ENCODE results near the gene ECSIT.
A peak's percentile ranks its signal among the peaks of the same experiment; 100 is the strongest.

DNA sequence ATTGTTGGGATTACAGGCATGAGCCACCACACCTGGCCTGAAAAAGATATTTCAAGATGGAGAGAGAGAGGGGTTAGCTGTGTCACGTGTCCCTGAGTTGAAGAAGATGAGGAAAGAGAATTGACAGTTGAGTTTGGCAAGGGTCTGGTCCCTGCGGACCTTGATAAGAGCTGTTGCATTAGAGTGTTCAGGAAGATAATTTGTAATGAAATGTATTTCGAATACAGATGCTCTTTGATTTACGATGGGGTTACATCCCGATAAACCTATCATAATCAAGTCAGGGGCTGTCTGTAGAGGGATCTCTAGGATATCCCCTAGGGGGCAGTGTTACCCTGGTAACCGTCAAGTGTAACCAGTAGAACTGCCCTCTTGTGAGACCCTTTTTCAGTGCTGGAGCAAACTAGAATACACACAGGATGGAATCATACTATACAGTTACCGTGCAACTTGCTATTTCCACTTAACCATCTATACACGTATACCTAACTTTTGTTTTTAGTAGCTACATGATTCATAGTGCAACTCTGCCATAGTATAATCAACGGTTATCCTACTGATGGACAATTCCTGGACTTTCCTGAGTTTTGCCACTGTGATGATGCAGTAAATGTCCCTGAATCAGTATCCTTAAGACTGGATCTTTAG is 31.6 kb upstream of the ECSIT start:
- peak; percentile 49 to 73 (median 61) for TF ChIP-seq CTCF (IDR thresholded peaks at IDR 0.05)
- no peak for TF ChIP-seq POLR2A (IDR thresholded peaks at IDR 0.05)

Data from adrenal gland (tissue), 5 donors.